Karpas-422 (cell line): ENCODE results near the gene WNK2. TPM values are rescaled to one million over a fixed set of nuclear protein-coding genes. Genes with fewer than 3 reads are reported as not detected.
A peak's percentile ranks its signal among the peaks of the same experiment; 100 is the strongest.

Experiments
- DNase-seq: peaks from one replicate; pipeline ENCODE4 v3.0.0-alpha.2; 2015
- H2AFZ ChIP-seq: fragments of 200-600 bp; sonication (generic); 2 replicates; pipeline ENCODE4 v1.6.1; 2014; ENCODE audit warnings: antibody characterized with exemption, low read length, mixed read lengths
- H3K27ac ChIP-seq: fragments of 200-600 bp; sonication (generic); 2 replicates; pipeline ENCODE4 v1.5.1; 2014; ENCODE audit warnings: mild to moderate bottlenecking, low read length, moderate library complexity
- H3K27me3 ChIP-seq: fragments of 200-600 bp; sonication (generic); 2 replicates; pipeline ENCODE4 v1.6.1; 2014; ENCODE audit warnings: low read length, mixed read lengths
- H3K36me3 ChIP-seq: fragments of 200-600 bp; sonication (generic); 2 replicates; pipeline ENCODE4 v1.6.1; 2014; ENCODE audit warnings: low read length, mixed read lengths; ENCODE audit not compliant: insufficient read depth
- H3K4me1 ChIP-seq: fragments of 200-600 bp; sonication (generic); 2 replicates; pipeline ENCODE4 v1.6.1; 2014; ENCODE audit warnings: mild to moderate bottlenecking, low read length, mixed read lengths
- H3K4me2 ChIP-seq: fragments of 200-600 bp; sonication (generic); 2 replicates; pipeline ENCODE4 v1.6.1; 2014; ENCODE audit warnings: low read length, low read depth, mild to moderate bottlenecking; ENCODE audit not compliant: poor library complexity, severe bottlenecking
- H3K4me3 ChIP-seq: fragments of 200-600 bp; sonication (generic); 2 replicates; pipeline ENCODE4 v1.5.1; 2014; ENCODE audit warnings: mild to moderate bottlenecking, antibody characterized with exemption, low read length, mixed read lengths
- H3K79me2 ChIP-seq: fragments of 200-600 bp; sonication (generic); 2 replicates; pipeline ENCODE4 v1.6.1; 2014; ENCODE audit warnings: mild to moderate bottlenecking, low read length, mixed read lengths
- H3K9ac ChIP-seq: fragments of 200-600 bp; sonication (generic); 2 replicates; pipeline ENCODE4 v1.6.0; 2014; ENCODE audit warnings: low read length
- H3K9me2 ChIP-seq: fragments of 200-600 bp; sonication (generic), shearing (Covaris generic); replicated peaks from 2 replicates; pipeline ENCODE4 v1.6.0; 2014; ENCODE audit warnings: mild to moderate bottlenecking, low read length, moderate library complexity; ENCODE audit not compliant: insufficient read depth
- H3K9me3 ChIP-seq: fragments of 300-700, 200-600 bp; sonication (generic); 2 replicates; pipeline ENCODE4 v1.6.1; 2014; ENCODE audit warnings: low read length, mixed read lengths
- H4K20me1 ChIP-seq: fragments of 200-600 bp; sonication (generic); 2 replicates; pipeline ENCODE4 v1.6.1; 2014; ENCODE audit warnings: mild to moderate bottlenecking, antibody characterized with exemption, low read length, low read depth; ENCODE audit not compliant: insufficient read depth
- total RNA-seq: library from RNA; depleted of rRNA; stranded (reverse); fragments of >200 nt; shearing (Covaris generic); gene quantifications from 2 replicates; pipeline ENCODE4 v1.2.3, GENCODE V29; 2014; ENCODE audit warnings: low replicate concordance

Gene WNK2
- total RNA-seq, 1 experiment from 2014 or later: not detected

- no peaks in the 10 kb centered on the region for H3K9me3 ChIP-seq
- H3K27ac ChIP-seq: no peak overlapping the region
- no peaks in the 10 kb centered on the region for H4K20me1 ChIP-seq
Observed at GRCh38 chr9:93302586-93303257, 118.8 kb downstream of the WNK2 start.

GRCh38 chr9:93303258-93303771 is 119.4 kb downstream of the WNK2 start:
- Histone ChIP-seq H3K79me2 (no peaks in the 10 kb centered on the region), H3K4me1 (peaks cover 4% of the 10 kb centered on the region), H3K27ac (no peak overlapping the region), H3K9me3 (no peaks in the 10 kb centered on the region), H3K9ac (no peak overlapping the region), H3K36me3 (no peaks in the 10 kb centered on the region), H3K4me3 (no peak overlapping the region), H3K27me3 (no peaks in the 10 kb centered on the region), H3K4me2 (no peak overlapping the region), H2AFZ (no peak overlapping the region), H3K9me2 (no peaks in the 10 kb centered on the region), H4K20me1 (no peaks in the 10 kb centered on the region)
- DNase-seq: no peak

More at GRCh38 chr9:93302586-93303257, 118.8 kb downstream of the WNK2 start:
- Histone ChIP-seq H3K79me2 (no peaks in the 10 kb centered on the region), H3K27me3 (no peaks in the 10 kb centered on the region), H2AFZ (no peak overlapping the region), H3K4me1 (peaks cover 8% of the 10 kb centered on the region), H3K4me2 (no peak overlapping the region), H3K9ac (no peak overlapping the region), H3K9me2 (no peaks in the 10 kb centered on the region), H3K4me3 (no peak overlapping the region), H3K36me3 (no peaks in the 10 kb centered on the region)
- peak; percentile 90 for DNase-seq

GRCh38 chr9:93303806-93304573 is 120.1 kb downstream of the WNK2 start:
- Histone ChIP-seq H2AFZ (no peak overlapping the region), H3K36me3 (no peaks in the 10 kb centered on the region), H3K9me3 (no peaks in the 10 kb centered on the region), H3K79me2 (no peaks in the 10 kb centered on the region), H3K4me3 (no peak overlapping the region), H3K27me3 (no peaks in the 10 kb centered on the region), H3K9ac (no peak overlapping the region), H3K27ac (no peak overlapping the region), H3K9me2 (no peaks in the 10 kb centered on the region), H3K4me2 (no peak overlapping the region), H3K4me1 (peaks cover 2% of the 10 kb centered on the region; the same call in 1 of the 2 replicates), H4K20me1 (no peaks in the 10 kb centered on the region)
- DNase-seq: no peak

GRCh38 chr9:93304574-93305496 is 120.9 kb downstream of the WNK2 start:
- Histone ChIP-seq H3K79me2 (no peaks in the 10 kb centered on the region), H3K4me2 (no peak overlapping the region)

GRCh38 chr9:93305497-93306020 is 121.6 kb downstream of the WNK2 start:
- no peaks in the 10 kb centered on the region for H3K79me2 ChIP-seq
- no peak overlapping the region for H3K4me3 ChIP-seq
- no peak overlapping the region for H3K27ac ChIP-seq
- no peaks in the 10 kb centered on the region for H3K36me3 ChIP-seq
- H2AFZ ChIP-seq: no peak overlapping the region
- H3K27me3 ChIP-seq: no peaks in the 10 kb centered on the region
- H3K4me2 ChIP-seq: no peak overlapping the region
- H4K20me1 ChIP-seq: no peaks in the 10 kb centered on the region
- DNase-seq: no peak
- H3K4me1 ChIP-seq: peaks cover 2% of the 10 kb centered on the region; the same call in 1 of the 2 replicates
- H3K9ac ChIP-seq: no peak overlapping the region
- no peaks in the 10 kb centered on the region for H3K9me2 ChIP-seq
- no peaks in the 10 kb centered on the region for H3K9me3 ChIP-seq

More at GRCh38 chr9:93304574-93305496, 120.9 kb downstream of the WNK2 start:
- H3K4me1 ChIP-seq: peaks cover 2% of the 10 kb centered on the region; the same call in 1 of the 2 replicates
- H3K27me3 ChIP-seq: no peaks in the 10 kb centered on the region
- no peak overlapping the region for H3K4me3 ChIP-seq
- DNase-seq: peak; percentile 60
- no peak overlapping the region for H2AFZ ChIP-seq
- H3K9me2 ChIP-seq: no peaks in the 10 kb centered on the region
- no peaks in the 10 kb centered on the region for H3K36me3 ChIP-seq
- no peaks in the 10 kb centered on the region for H3K9me3 ChIP-seq
- no peak overlapping the region for H3K27ac ChIP-seq
- H3K9ac ChIP-seq: no peak overlapping the region
- no peaks in the 10 kb centered on the region for H4K20me1 ChIP-seq

GRCh38 chr9:93306081-93306480 is 122.1 kb downstream of the WNK2 start:
- Histone ChIP-seq H3K9ac (no peak overlapping the region), H3K27me3 (no peaks in the 10 kb centered on the region), H3K9me2 (no peaks in the 10 kb centered on the region), H3K9me3 (no peaks in the 10 kb centered on the region), H3K4me2 (no peak overlapping the region), H4K20me1 (no peaks in the 10 kb centered on the region), H3K4me3 (no peak overlapping the region), H3K27ac (no peak overlapping the region), H3K4me1 (peaks cover 2% of the 10 kb centered on the region; the same call in 1 of the 2 replicates), H3K79me2 (no peaks in the 10 kb centered on the region), H3K36me3 (no peaks in the 10 kb centered on the region), H2AFZ (no peak overlapping the region)
- no peak for DNase-seq

- H3K36me3 ChIP-seq: no peaks in the 10 kb centered on the region
- H3K27me3 ChIP-seq: no peaks in the 10 kb centered on the region
- no peak overlapping the region for H3K4me3 ChIP-seq
- no peaks in the 10 kb centered on the region for H3K9me3 ChIP-seq
- H2AFZ ChIP-seq: no peak overlapping the region
- H4K20me1 ChIP-seq: no peaks in the 10 kb centered on the region
- no peak for DNase-seq
- no peaks in the 10 kb centered on the region for H3K79me2 ChIP-seq
- H3K4me2 ChIP-seq: no peak overlapping the region
- no peaks in the 10 kb centered on the region for H3K9me2 ChIP-seq
- H3K27ac ChIP-seq: no peak overlapping the region
- H3K9ac ChIP-seq: no peak overlapping the region
- peaks cover 2% of the 10 kb centered on the region; the same call in 1 of the 2 replicates for H3K4me1 ChIP-seq
Observed at GRCh38 chr9:93306579-93307091, 122.7 kb downstream of the WNK2 start.
